ENCODE measurements around the gene EIF3J.

- TF ChIP-seq CTCF (IDR thresholded peaks at IDR 0.05) (no peak), POLR2A (IDR thresholded peaks at IDR 0.05) (no peak)
Measured at GRCh38 chr15:44492672-44493071, 44.3 kb upstream of the EIF3J start.

Data from testis (tissue), 2 donors.